H1 (cell line): ENCODE measurements around the gene WDR76.

Experiments used
- BCL11A ChIP-seq, 2 experiments: IDR thresholded peaks; one replicate each; pipeline ENCODE4 v1.6.1; 2011; ENCODE audit warnings: low read depth in 2 of 2, low read length in 2 of 2, mild to moderate bottlenecking in 2 of 2
- POLR2A ChIP-seq, 2 experiments: IDR thresholded peaks; 1 replicate in 1 of 2; 2 replicates in 1 of 2; pipeline ENCODE4 v1.6.1; 2011; ENCODE audit warnings: low read depth in 2 of 2, low read length in 2 of 2, mild to moderate bottlenecking in 2 of 2; ENCODE audit errors: control extremely low read depth in 1 of 2
- SP4 ChIP-seq: IDR thresholded peaks from 2 replicates; pipeline ENCODE4 v1.6.1; 2012; ENCODE audit warnings: low read length, inconsistent platforms
- TAF1 ChIP-seq: IDR thresholded peaks from 2 replicates; pipeline ENCODE4 v1.6.1; 2011; ENCODE audit warnings: mild to moderate bottlenecking, low read depth, low read length
- YY1 ChIP-seq: IDR thresholded peaks from 2 replicates; pipeline ENCODE4 v1.6.1; 2011; ENCODE audit warnings: low read depth, mild to moderate bottlenecking, low read length
- TF ChIP-seq, protein P1 (sequence below), 3 experiments: IDR thresholded peaks; 1 replicate in 2 of 3; 2 replicates in 1 of 3; pipeline versions ENCODE4 v1.5.1 to v1.6.1; 2011; ENCODE audit warnings: low read length in 3 of 3, mild to moderate bottlenecking in 3 of 3, inconsistent platforms in 2 of 3, low read depth in 1 of 3, moderate library complexity in 1 of 3; ENCODE audit not compliant: insufficient read depth in 1 of 3; ENCODE audit errors: control extremely low read depth in 1 of 3

DNA sequence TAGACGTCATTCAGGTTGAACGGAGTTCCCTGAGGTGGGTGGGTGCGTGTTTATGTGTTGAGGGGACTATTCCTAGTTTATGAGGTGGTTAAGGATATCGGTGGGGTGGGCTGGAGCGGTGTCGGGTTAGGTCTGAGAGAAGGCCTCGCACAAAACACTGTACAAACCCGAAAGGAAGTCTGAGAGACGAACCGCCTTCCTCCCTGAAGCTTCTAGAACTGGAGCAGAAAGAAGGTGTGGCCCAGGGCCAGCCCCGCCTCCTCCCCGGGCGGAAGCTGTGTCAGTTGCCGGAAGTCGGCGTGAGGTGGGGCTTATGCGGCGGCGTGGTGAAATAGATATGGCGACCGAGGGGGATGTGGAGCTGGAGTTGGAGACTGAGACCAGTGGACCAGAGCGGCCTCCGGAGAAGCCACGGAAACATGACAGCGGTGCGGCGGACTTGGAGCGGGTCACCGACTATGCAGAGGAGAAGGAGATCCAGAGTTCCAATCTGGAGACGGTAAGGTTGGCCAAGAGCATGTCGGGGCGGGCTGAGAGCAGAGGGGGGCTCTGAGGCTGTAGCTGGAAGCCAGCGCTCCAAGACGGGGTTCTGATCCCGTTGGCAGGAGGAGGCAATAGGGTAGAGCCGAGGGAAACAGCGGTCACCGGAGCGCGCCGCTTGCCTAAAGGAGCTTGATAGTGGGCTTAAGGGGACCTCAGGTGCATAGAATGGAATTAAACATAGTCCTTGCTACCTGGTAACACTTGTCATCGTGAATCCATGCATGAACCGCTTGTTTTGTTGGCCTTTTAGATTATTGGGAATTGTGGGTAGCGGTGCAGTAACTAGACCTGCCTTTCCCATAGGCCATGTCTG lies 26.3 kb upstream of the WDR76 start, which contains the start of gene HYPK:
- TF ChIP-seq BCL11A (IDR thresholded peaks at IDR 0.05; ENCODE audit: low read depth in 2 of 2, low read length in 2 of 2) (no peak), YY1 (peak; percentile 89), SP4 (no peak), POLR2A (IDR thresholded peaks at IDR 0.05; ENCODE audit: control extremely low read depth in 1 of 2, low read depth in 2 of 2, low read length in 2 of 2) (peak; percentile 2 to 82), TAF1 (peak; percentile 82)
- TF ChIP-seq, protein P1, sequence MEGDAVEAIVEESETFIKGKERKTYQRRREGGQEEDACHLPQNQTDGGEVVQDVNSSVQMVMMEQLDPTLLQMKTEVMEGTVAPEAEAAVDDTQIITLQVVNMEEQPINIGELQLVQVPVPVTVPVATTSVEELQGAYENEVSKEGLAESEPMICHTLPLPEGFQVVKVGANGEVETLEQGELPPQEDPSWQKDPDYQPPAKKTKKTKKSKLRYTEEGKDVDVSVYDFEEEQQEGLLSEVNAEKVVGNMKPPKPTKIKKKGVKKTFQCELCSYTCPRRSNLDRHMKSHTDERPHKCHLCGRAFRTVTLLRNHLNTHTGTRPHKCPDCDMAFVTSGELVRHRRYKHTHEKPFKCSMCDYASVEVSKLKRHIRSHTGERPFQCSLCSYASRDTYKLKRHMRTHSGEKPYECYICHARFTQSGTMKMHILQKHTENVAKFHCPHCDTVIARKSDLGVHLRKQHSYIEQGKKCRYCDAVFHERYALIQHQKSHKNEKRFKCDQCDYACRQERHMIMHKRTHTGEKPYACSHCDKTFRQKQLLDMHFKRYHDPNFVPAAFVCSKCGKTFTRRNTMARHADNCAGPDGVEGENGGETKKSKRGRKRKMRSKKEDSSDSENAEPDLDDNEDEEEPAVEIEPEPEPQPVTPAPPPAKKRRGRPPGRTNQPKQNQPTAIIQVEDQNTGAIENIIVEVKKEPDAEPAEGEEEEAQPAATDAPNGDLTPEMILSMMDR (IDR thresholded peaks at IDR 0.05; ENCODE audit: control extremely low read depth in 1 of 3, insufficient read depth in 1 of 3, low read depth in 1 of 3, low read length in 3 of 3) = no peak
